PC-9 (cell line): ENCODE measurements around the gene OR6X1. TPM values are rescaled to one million over a fixed set of nuclear protein-coding genes. Genes with fewer than 3 reads are reported as not detected.
A peak's percentile ranks its signal among the peaks of the same experiment; 100 is the strongest.

Experiments used
- BruUV-seq: library from RNA; stranded (reverse); fragments of 400-500 nt; replicated peaks from 2 replicates; lab custom pipeline; 2021; lab: Mats Ljungman, UMichigan
- CTCF ChIA-PET: fragments of 300-600 bp; sonication (Branson Sonifier 250); formaldehyde crosslinking; loops from one replicate; lab custom pipeline; 2022; ENCODE audit warnings: antibody characterized with exemption; lab: Charles Lee
- POLR2A ChIA-PET: fragments of 300-600 bp; sonication (Branson Sonifier 250); formaldehyde crosslinking; loops from one replicate; lab custom pipeline; 2022; ENCODE audit warnings: antibody characterized with exemption; ENCODE audit not compliant: unreplicated experiment; lab: Charles Lee
- DNase-seq, 2 experiments: peaks; one replicate each; pipeline versions ENCODE4 v3.0.0 to v3.0.0-alpha.2; 2015 to 2022; ENCODE audit warnings: mixed read lengths in 1 of 2
- H2AFZ ChIP-seq: fragments of 200-600 bp; sonication (generic); 2 replicates; pipeline ENCODE4 v1.8.1; 2017; ENCODE audit warnings: antibody characterized with exemption
- H3F3A ChIP-seq: fragments of 200-600 bp; sonication (generic); 2 replicates; pipeline ENCODE4 v1.8.1; 2017; ENCODE audit warnings: antibody characterized with exemption, mild to moderate bottlenecking, low read depth; ENCODE audit not compliant: insufficient read depth
- H3K27ac ChIP-seq: fragments of 200-600 bp; sonication (generic); 2 replicates; pipeline ENCODE4 v1.6.1; 2016; ENCODE audit warnings: mixed run types
- H3K27me3 ChIP-seq: fragments of 200-600 bp; sonication (generic); 2 replicates; pipeline ENCODE4 v1.6.1; 2016; ENCODE audit warnings: low read depth, mixed run types; ENCODE audit not compliant: insufficient read depth
- H3K36me3 ChIP-seq: fragments of 200-600 bp; sonication (generic); 2 replicates; pipeline ENCODE4 v1.6.1; 2016; ENCODE audit warnings: low read depth, mixed run types
- H3K4me1 ChIP-seq: fragments of 200-600 bp; sonication (generic); replicated peaks from 2 replicates; pipeline ENCODE4 v1.6.1; 2016; ENCODE audit warnings: mixed run types; ENCODE audit not compliant: insufficient read depth
- H3K4me2 ChIP-seq: fragments of 200-600 bp; sonication (generic); 2 replicates; pipeline ENCODE4 v1.6.1; 2017; ENCODE audit warnings: mixed run types
- H3K4me3 ChIP-seq: fragments of 200-600 bp; sonication (generic); 2 replicates; pipeline ENCODE4 v1.6.1; 2016; ENCODE audit warnings: mixed run types
- H3K79me2 ChIP-seq: fragments of 200-600 bp; sonication (generic); 2 replicates; pipeline ENCODE4 v1.6.1; 2017; ENCODE audit warnings: low read depth, mixed run types
- H3K9me2 ChIP-seq: fragments of 200-600 bp; sonication (generic); 2 replicates; pipeline ENCODE4 v1.8.1; 2017; ENCODE audit warnings: mild to moderate bottlenecking; ENCODE audit not compliant: insufficient read depth
- H3K9me3 ChIP-seq: fragments of 200-600 bp; sonication (generic); 2 replicates; pipeline ENCODE4 v1.8.1; 2016; ENCODE audit warnings: low read depth; ENCODE audit not compliant: insufficient read depth
- H4K20me1 ChIP-seq: fragments of 200-600 bp; sonication (generic); 2 replicates; pipeline ENCODE4 v1.8.1; 2017; ENCODE audit not compliant: insufficient read depth
- CTCF ChIP-seq: fragments of 200-600 bp; sonication (generic); conservative IDR thresholded peaks from 2 replicates; pipeline ENCODE4 v1.6.1; 2017; ENCODE audit warnings: mixed run types, antibody characterized with exemption, mild to moderate bottlenecking, moderate library complexity
- EZH2 ChIP-seq: fragments of 200-600 bp; sonication (generic); IDR thresholded peaks from 2 replicates; pipeline ENCODE4 v1.8.0; 2017; ENCODE audit warnings: antibody characterized with exemption, low read depth
- intact Hi-C: fragments of 100-400 bp; cut with micrococcal nuclease; formaldehyde crosslinking; loops from one replicate; pipeline ENCODE4 v1.10.0; 2022; ENCODE audit not compliant: unreplicated experiment
- total RNA-seq: library from RNA; stranded (reverse); gene quantifications from 2 replicates; pipeline ENCODE4 v1.2.3, GENCODE V29; 2021

OR6X1 gene
- total RNA-seq, 1 experiment from 2014 or later: not detected

- H3K9me3 ChIP-seq: no peaks in the 10 kb centered on the region
- intact Hi-C loops: loop anchor here (1.0 to 10.0 kb wide), 5 partner anchors 65 to 603 kb away; no protein-coding TSS in a partner anchor
- no TSS peak for BruUV-seq
- CTCF ChIA-PET: interaction anchor here (0.6 to 1.5 kb wide), 3 partner anchors 122 to 134 kb away, joined by 3 to 22 read pairs (median 5); no protein-coding TSS in a partner anchor
- no peak overlapping the region for H3K27ac ChIP-seq
- H3K4me3 ChIP-seq: no peak overlapping the region
- H3K4me2 ChIP-seq: no peak overlapping the region
- no peaks in the 10 kb centered on the region for H3K9me2 ChIP-seq
- H2AFZ ChIP-seq: no peak overlapping the region
- POLR2A ChIA-PET: no interaction called here
- H3K79me2 ChIP-seq: no peaks in the 10 kb centered on the region
- H3K27me3 ChIP-seq: peaks cover 18% of the 10 kb centered on the region; the same call in 1 of the 2 replicates
- no peaks in the 10 kb centered on the region for H4K20me1 ChIP-seq
- no peaks in the 10 kb centered on the region for H3K4me1 ChIP-seq
- H3F3A ChIP-seq: no peaks in the 10 kb centered on the region
- TF ChIP-seq EZH2 (no peak), CTCF (peak; percentile 79)
- H3K36me3 ChIP-seq: no peaks in the 10 kb centered on the region
- DNase-seq: peak in 1 of 2 experiments; percentile 54
These were observed 46.6 kb downstream of the OR6X1 start for GRCh38 chr11:123707606-123708205.

- TF ChIP-seq EZH2 (no peak), CTCF (no peak)
- H3K4me3 ChIP-seq: no peak overlapping the region
- no peak overlapping the region for H2AFZ ChIP-seq
- H3K79me2 ChIP-seq: no peaks in the 10 kb centered on the region
- H3K9me2 ChIP-seq: no peaks in the 10 kb centered on the region
- no TSS peak for BruUV-seq
- no peaks in the 10 kb centered on the region for H3K36me3 ChIP-seq
- H3K27ac ChIP-seq: no peak overlapping the region
- POLR2A ChIA-PET: interaction anchor here (0.7 kb wide), 1 partner anchor 1150 kb away, joined by 3 read pairs; no protein-coding TSS in a partner anchor
- no peak overlapping the region for H3K4me2 ChIP-seq
- peaks cover 22% of the 10 kb centered on the region; the same call in 1 of the 2 replicates for H3K27me3 ChIP-seq
- CTCF ChIA-PET: interaction anchor here (0.6 to 1.5 kb wide), 3 partner anchors 121 to 133 kb away, joined by 3 to 22 read pairs (median 5); no protein-coding TSS in a partner anchor
- H3F3A ChIP-seq: no peaks in the 10 kb centered on the region
- intact Hi-C loops: loop anchor here (1.0 to 10.0 kb wide), 5 partner anchors 65 to 602 kb away; no protein-coding TSS in a partner anchor
- no peaks in the 10 kb centered on the region for H3K9me3 ChIP-seq
- no peaks in the 10 kb centered on the region for H4K20me1 ChIP-seq
- no peak for DNase-seq
- no peaks in the 10 kb centered on the region for H3K4me1 ChIP-seq
These were observed 47.1 kb downstream of the OR6X1 start for GRCh38 chr11:123707206-123707605.

GRCh38 chr11:123704341-123704740 lies 50.0 kb downstream of the OR6X1 start:
- no peak for DNase-seq
- Histone ChIP-seq H3K4me2 (no peak overlapping the region), H3K9me2 (no peaks in the 10 kb centered on the region), H3K9me3 (no peaks in the 10 kb centered on the region), H2AFZ (no peak overlapping the region), H3K4me3 (no peak overlapping the region), H3K79me2 (no peaks in the 10 kb centered on the region), H4K20me1 (no peaks in the 10 kb centered on the region), H3K4me1 (no peaks in the 10 kb centered on the region), H3K36me3 (no peaks in the 10 kb centered on the region), H3K27ac (no peak overlapping the region), H3K27me3 (peaks cover 25% of the 10 kb centered on the region; the same call in 1 of the 2 replicates), H3F3A (no peaks in the 10 kb centered on the region)
- no peak for TF ChIP-seq EZH2
- TF ChIP-seq CTCF: no peak
- ChIA-PET POLR2A (no interaction called here), CTCF (no interaction called here)
- intact Hi-C loops: loop anchor here (10.0 kb wide), 2 partner anchors 300 to 600 kb away; no protein-coding TSS in a partner anchor
- no TSS peak for BruUV-seq

Other genes starting within 250 kb of the OR6X1 start
- not detected in 2 replicates for gene SCN3B, start 99.9 kb downstream of the OR6X1 start, total RNA-seq
- gene ZNF202, start 12.9 kb downstream of the OR6X1 start, total RNA-seq: 7.0 and 7.4 TPM in 2 replicates
- not detected in 2 replicates for gene OR6M1, start 51.8 kb upstream of the OR6X1 start, total RNA-seq
- not detected in 2 replicates for gene TMEM225, start 131.2 kb upstream of the OR6X1 start, total RNA-seq
- not detected in 2 replicates for gene OR8D4, start 147.6 kb upstream of the OR6X1 start, total RNA-seq
- gene OR4D5, start 185.1 kb upstream of the OR6X1 start, total RNA-seq: not detected in 2 replicates
- gene OR6T1, start 189.3 kb upstream of the OR6X1 start, total RNA-seq: not detected in 2 replicates
- not detected in 2 replicates for gene OR10S1, start 223.3 kb upstream of the OR6X1 start, total RNA-seq
- not detected in 2 replicates for gene OR10G6, start 240.6 kb upstream of the OR6X1 start, total RNA-seq